CD14-positive monocyte (primary cell): ENCODE results near the gene TTLL11. TPM values are rescaled to one million over a fixed set of nuclear protein-coding genes. Genes with fewer than 3 reads are reported as not detected.

Experiments used
- DNase-seq, 3 donors: peaks; one replicate each; pipeline ENCODE4 v3.0.0-alpha.2; 2011 to 2022
- H2AFZ ChIP-seq: 2 replicates; pipeline ENCODE4 v1.6.0; 2012; ENCODE audit warnings: mild to moderate bottlenecking, low read depth, low read length, inconsistent platforms; ENCODE audit not compliant: insufficient read depth, poor library complexity, severe bottlenecking
- H3K27ac ChIP-seq, 2 donors: 1 replicate in 1 of 2; 2 replicates in 1 of 2; pipeline ENCODE4 v1.5.1; 2012 to 2013; ENCODE audit warnings: low read length in 2 of 2, control low read depth in 1 of 2, inconsistent platforms in 1 of 2, low read depth in 1 of 2, mild to moderate bottlenecking in 1 of 2
- H3K27me3 ChIP-seq, 2 donors: one replicate each; pipeline versions ENCODE4 v1.6.0 to v1.6.1; 2011 to 2013; ENCODE audit warnings: low read length in 2 of 2; ENCODE audit not compliant: control insufficient read depth in 2 of 2, insufficient read depth in 2 of 2
- H3K36me3 ChIP-seq, 2 donors: replicated peaks in 1 of 2; 1 replicate in 1 of 2; 2 replicates in 1 of 2; pipeline versions ENCODE4 v1.5.1 to v1.6.1; 2012 to 2013; ENCODE audit warnings: low read length in 2 of 2, control low read depth in 1 of 2, inconsistent platforms in 1 of 2, mild to moderate bottlenecking in 1 of 2; ENCODE audit not compliant: insufficient read depth in 2 of 2, control insufficient read depth in 1 of 2
- H3K4me1 ChIP-seq, 2 donors: 1 replicate in 1 of 2; 2 replicates in 1 of 2; pipeline versions ENCODE4 v1.5.1 to v1.6.1; 2012 to 2013; ENCODE audit warnings: low read length in 2 of 2, control low read depth in 1 of 2, inconsistent platforms in 1 of 2, mild to moderate bottlenecking in 1 of 2, moderate library complexity in 1 of 2; ENCODE audit not compliant: insufficient read depth in 2 of 2, control insufficient read depth in 1 of 2
- H3K4me2 ChIP-seq: replicated peaks from 2 replicates; pipeline ENCODE3; 2012; ENCODE audit warnings: low read length, moderate library complexity, mild to moderate bottlenecking; ENCODE audit not compliant: poor library complexity, severe bottlenecking; ENCODE audit errors: extremely low read depth
- H3K4me3 ChIP-seq, 3 experiments: fragments of 200-600 bp in 1 of 3; sonication (generic) in 1 of 3; replicated peaks in 1 of 3; 1 replicate in 2 of 3; 2 replicates in 1 of 3; pipeline ENCODE4 v1.5.1; 2011 to 2013; ENCODE audit warnings: low read length in 3 of 3, mild to moderate bottlenecking in 3 of 3, control low read depth in 2 of 3, low read depth in 2 of 3, inconsistent platforms in 1 of 3, moderate library complexity in 1 of 3
- H3K79me2 ChIP-seq: 2 replicates; pipeline ENCODE4 v1.6.0; 2012; ENCODE audit warnings: mild to moderate bottlenecking, control low read depth, inconsistent platforms, low read length, moderate library complexity; ENCODE audit not compliant: insufficient read depth
- H3K9ac ChIP-seq: 2 replicates; pipeline ENCODE4 v1.6.0; 2017; ENCODE audit warnings: low read length, mild to moderate bottlenecking; ENCODE audit not compliant: insufficient read depth, poor library complexity, severe bottlenecking
- H3K9me3 ChIP-seq, 2 donors: replicated peaks in 1 of 2; 1 replicate in 1 of 2; 2 replicates in 1 of 2; pipeline versions ENCODE4 v1.5.1 to v1.6.1; 2012 to 2013; ENCODE audit warnings: low read length in 2 of 2, control low read depth in 1 of 2; ENCODE audit not compliant: control insufficient read depth in 1 of 2, insufficient read depth in 1 of 2
- H4K20me1 ChIP-seq: 2 replicates; pipeline ENCODE4 v1.6.0; 2012; ENCODE audit warnings: mild to moderate bottlenecking, low read length, control low read depth, moderate library complexity; ENCODE audit not compliant: insufficient read depth
- H3K27ac Mint-ChIP-seq, 7 donors: one replicate each; pipeline ENCODE4 v1.8.0; 2020; ENCODE audit warnings: mild to moderate bottlenecking in 7 of 7, mixed read lengths in 7 of 7, moderate library complexity in 6 of 7, inconsistent platforms in 2 of 7
- H3K27me3 Mint-ChIP-seq, 3 donors: one replicate each; pipeline ENCODE4 v1.8.0; 2021 to 2022; ENCODE audit warnings: low read depth in 3 of 3, mild to moderate bottlenecking in 3 of 3, mixed read lengths in 3 of 3, moderate library complexity in 3 of 3, inconsistent platforms in 1 of 3
- H3K36me3 Mint-ChIP-seq, 2 donors: one replicate each; pipeline ENCODE4 v1.8.0; 2020; ENCODE audit warnings: mixed read lengths in 2 of 2, inconsistent platforms in 1 of 2, mild to moderate bottlenecking in 1 of 2
- H3K4me1 Mint-ChIP-seq: one replicate; pipeline ENCODE4 v1.8.0; 2020; ENCODE audit warnings: mild to moderate bottlenecking, mixed read lengths
- H3K4me3 Mint-ChIP-seq, 2 donors: one replicate each; pipeline ENCODE4 v1.8.0; 2020; ENCODE audit warnings: mild to moderate bottlenecking in 2 of 2, mixed read lengths in 2 of 2, moderate library complexity in 1 of 2
- H3K9me3 Mint-ChIP-seq, 7 donors: one replicate each; pipeline ENCODE4 v1.8.0; 2020 to 2022; ENCODE audit warnings: mixed read lengths in 7 of 7, mild to moderate bottlenecking in 6 of 7, moderate library complexity in 6 of 7, inconsistent platforms in 2 of 7
- CTCF ChIP-seq: fragments of 200-600 bp; IDR thresholded peaks from one replicate; pipeline ENCODE4 v1.8.0; 2022; ENCODE audit warnings: antibody characterized with exemption, mild to moderate bottlenecking
- WGBS: methylation state at CpG from one replicate; pipeline ENCODE4 v1.1.5; 2013; ENCODE audit warnings: missing lambda C conversion rate; ENCODE audit not compliant: insufficient coverage; 5-methylcytosine and 5-hydroxymethylcytosine counted together
- intact Hi-C, 2 donors: fragments of 100-400 bp; cut with micrococcal nuclease; formaldehyde crosslinking; loops; one replicate each; pipeline versions ENCODE4 v1.15.0 to v1.15.1; 2023
- polyA plus RNA-seq, 3 donors: library from polyadenylated mRNA; depleted of rRNA in 1 of 3; unstranded in 2 of 3; stranded (reverse) in 1 of 3; fragments of 300-500 nt in 2 of 3; fragments of >200 nt in 1 of 3; fragmentation: Illumina TruSeq in 2 of 3; gene quantifications; 1 replicate in 2 of 3; 2 replicates in 1 of 3; pipeline ENCODE4 v1.2.3, GENCODE V29; 2012 to 2021

The TTLL11 gene
- polyA plus RNA-seq, 3 donors, result 2.9 to 3.5 (median 3.1) TPM

DNA sequence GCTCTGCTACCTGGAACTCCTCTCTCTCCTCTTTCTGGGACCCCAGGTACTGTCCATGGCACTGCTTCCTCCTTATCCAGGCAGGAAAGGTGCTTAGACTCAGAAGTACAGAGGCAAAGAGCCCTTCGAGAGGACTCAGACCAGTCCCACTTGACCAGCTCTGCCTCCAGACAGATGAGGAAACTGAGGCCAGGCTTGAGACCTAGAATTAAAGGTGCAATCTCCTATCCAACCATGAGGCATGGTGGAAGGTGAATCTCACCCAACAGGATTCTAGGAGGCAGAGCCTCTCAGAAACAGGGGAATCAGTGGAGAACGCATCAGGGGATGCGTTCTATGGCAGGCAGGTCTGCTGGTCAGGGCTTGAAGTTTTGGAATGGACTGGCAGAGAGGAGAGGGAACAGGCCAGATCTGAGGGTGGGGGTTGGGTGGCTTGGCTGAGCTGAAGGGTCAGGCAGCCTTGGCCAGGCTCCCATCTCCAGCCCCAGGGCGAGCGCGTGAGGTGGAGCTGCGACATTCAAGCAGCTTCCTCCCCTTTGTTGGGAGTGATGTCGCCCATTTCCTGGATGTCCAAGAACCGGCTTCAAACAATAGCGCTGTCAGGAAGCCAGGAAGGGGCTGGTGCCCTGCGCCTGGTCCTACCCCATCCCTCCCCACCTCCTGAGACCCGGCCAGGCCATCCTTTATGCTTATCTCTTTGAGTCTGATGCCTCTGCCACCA, 40.3 kb upstream of the TTLL11 start:
- Histone ChIP-seq H3K79me2 (no peaks in the 10 kb centered on the region), H3K4me2 (no peak overlapping the region), H3K9ac (no peak overlapping the region), H3K4me1 (no peaks in the 10 kb centered on the region), H3K27me3 (peaks cover 0 to 4% of the 10 kb centered on the region in 2 donors), H2AFZ (no peak overlapping the region), H3K27ac (no peak overlapping the region), H3K36me3 (no peaks in the 10 kb centered on the region), H4K20me1 (no peaks in the 10 kb centered on the region), H3K9me3 (no peaks in the 10 kb centered on the region), H3K4me3 (no peak overlapping the region)
- 92% methylated on average over 7 of the region's 12 CpGs for WGBS
- no peak overlapping the region for H3K27ac Mint-ChIP-seq
- no peak overlapping the region for H3K4me3 Mint-ChIP-seq
- H3K36me3 Mint-ChIP-seq, result no peaks in the 10 kb centered on the region
- no peaks in the 10 kb centered on the region for H3K9me3 Mint-ChIP-seq
- no peak for DNase-seq
- no peaks in the 10 kb centered on the region for H3K4me1 Mint-ChIP-seq
- intact Hi-C loops, result no loop called here
- H3K27me3 Mint-ChIP-seq, result peaks cover 4 to 15% (median 11%) of the 10 kb centered on the region in 3 donors
- no peak for TF ChIP-seq CTCF

DNA sequence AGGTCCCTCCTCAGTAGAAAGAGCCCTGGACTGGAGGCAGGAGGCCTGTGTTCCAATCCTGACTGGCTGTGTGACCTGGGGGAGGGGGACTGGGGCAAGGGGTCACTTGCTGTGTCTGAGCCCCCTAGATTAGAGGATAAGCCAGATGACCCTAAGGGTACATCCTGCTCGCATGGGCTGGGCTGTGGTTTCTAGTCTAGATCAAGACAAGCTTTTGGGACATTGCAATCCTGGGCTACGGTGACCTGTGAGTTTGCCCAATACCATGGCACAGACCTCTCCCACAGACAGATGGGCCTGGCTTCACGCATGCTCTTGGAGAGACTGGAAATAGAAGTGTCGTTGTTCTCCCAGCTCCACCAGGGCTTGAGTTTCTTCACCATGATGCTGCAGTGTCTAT, 39.4 kb upstream of the TTLL11 start:
- intact Hi-C loops, result no loop called here
- no peak overlapping the region for H3K4me2 ChIP-seq
- H3K9me3 ChIP-seq, result no peaks in the 10 kb centered on the region
- Mint-ChIP-seq H3K27ac (no peak overlapping the region), H3K9me3 (no peaks in the 10 kb centered on the region), H3K4me1 (no peaks in the 10 kb centered on the region), H3K36me3 (no peaks in the 10 kb centered on the region), H3K4me3 (no peak overlapping the region), H3K27me3 (peaks cover 9 to 24% (median 18%) of the 10 kb centered on the region in 3 donors)
- DNase-seq, result no peak
- H3K9ac ChIP-seq, result no peak overlapping the region
- WGBS, result 83% methylated on average over 3 of the region's 4 CpGs
- H3K27me3 ChIP-seq, result peaks cover 0 to 11% of the 10 kb centered on the region in 2 donors
- no peaks in the 10 kb centered on the region for H4K20me1 ChIP-seq
- no peak for TF ChIP-seq CTCF
- no peak overlapping the region for H3K27ac ChIP-seq
- no peaks in the 10 kb centered on the region for H3K4me1 ChIP-seq
- no peaks in the 10 kb centered on the region for H3K79me2 ChIP-seq
- H3K4me3 ChIP-seq, result no peak overlapping the region
- no peak overlapping the region for H2AFZ ChIP-seq
- H3K36me3 ChIP-seq, result no peaks in the 10 kb centered on the region
